GM18520 (cell line): Measurements from ENCODE around the gene FAR1.
"Not testable (repeated sequence)": the region's sequence is repeated elsewhere in the genome, so short reads cannot be mapped to it uniquely, and the experiment has no call there.

ENCODE experiments used
- ATAC-seq: cut with Tn5 transposase; IDR thresholded peaks from one replicate; pipeline ENCODE4 v1.9.1; 2021; ENCODE audit not compliant: unreplicated experiment

FAR1 gene

GRCh38 chr11:13668102-13668956, at the start of gene FAR1:
TSS of gene FAR1 (plus strand) at chr11:13668668. CDS start at chr11:13694766, 26,098 bp downstream.
- ATAC-seq = peak; percentile 83

GRCh38 chr11:13620063-13620462, 48.4 kb upstream of the FAR1 start:
- no peak for ATAC-seq

- ATAC-seq = not testable (repeated sequence)
Observed at GRCh38 chr11:13626818-13627217, 41.6 kb upstream of the FAR1 start.

GRCh38 chr11:13628634-13629033, 39.8 kb upstream of the FAR1 start:
- ATAC-seq = not testable (repeated sequence)

DNA sequence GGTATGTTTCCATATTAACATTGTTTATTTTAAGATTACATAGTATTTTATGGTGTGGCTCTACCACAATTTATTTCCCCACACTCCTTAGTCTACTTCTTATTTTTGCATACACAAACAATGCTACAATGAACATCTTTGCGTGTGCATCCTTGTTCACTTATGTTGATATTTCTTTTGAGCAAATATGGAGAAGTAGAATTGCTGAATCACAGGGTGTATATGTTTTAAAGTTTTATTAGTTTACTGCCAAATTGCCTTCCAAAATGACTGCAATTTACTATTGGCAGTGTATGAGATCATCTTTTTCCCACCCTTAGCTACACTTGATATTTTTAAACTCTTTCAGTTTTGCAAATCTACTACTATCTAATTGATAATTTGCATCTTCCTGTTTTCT, 38.7 kb upstream of the FAR1 start:
- ATAC-seq = no peak

- no peak for ATAC-seq
Observed at GRCh38 chr11:13635290-13635689, 33.2 kb upstream of the FAR1 start.

DNA sequence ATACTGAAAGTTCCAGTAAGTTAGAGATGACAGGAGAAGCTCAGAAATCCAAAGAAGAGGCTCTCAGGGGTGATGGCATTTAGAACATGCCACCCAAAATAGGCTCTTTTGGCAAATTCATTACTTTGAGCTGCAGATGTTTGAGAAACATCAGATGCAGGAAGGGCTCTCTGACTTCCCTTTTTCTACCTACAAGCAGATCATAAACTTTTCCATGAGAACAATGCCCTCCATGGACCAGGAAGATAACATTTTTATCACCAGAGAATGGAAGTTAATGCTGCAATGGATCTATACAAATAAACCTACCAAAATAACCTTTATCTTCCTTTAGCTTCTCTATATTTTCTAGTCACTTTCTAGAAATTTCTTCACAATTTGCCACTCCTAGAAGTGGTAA, 32.7 kb upstream of the FAR1 start:
- no peak for ATAC-seq

DNA sequence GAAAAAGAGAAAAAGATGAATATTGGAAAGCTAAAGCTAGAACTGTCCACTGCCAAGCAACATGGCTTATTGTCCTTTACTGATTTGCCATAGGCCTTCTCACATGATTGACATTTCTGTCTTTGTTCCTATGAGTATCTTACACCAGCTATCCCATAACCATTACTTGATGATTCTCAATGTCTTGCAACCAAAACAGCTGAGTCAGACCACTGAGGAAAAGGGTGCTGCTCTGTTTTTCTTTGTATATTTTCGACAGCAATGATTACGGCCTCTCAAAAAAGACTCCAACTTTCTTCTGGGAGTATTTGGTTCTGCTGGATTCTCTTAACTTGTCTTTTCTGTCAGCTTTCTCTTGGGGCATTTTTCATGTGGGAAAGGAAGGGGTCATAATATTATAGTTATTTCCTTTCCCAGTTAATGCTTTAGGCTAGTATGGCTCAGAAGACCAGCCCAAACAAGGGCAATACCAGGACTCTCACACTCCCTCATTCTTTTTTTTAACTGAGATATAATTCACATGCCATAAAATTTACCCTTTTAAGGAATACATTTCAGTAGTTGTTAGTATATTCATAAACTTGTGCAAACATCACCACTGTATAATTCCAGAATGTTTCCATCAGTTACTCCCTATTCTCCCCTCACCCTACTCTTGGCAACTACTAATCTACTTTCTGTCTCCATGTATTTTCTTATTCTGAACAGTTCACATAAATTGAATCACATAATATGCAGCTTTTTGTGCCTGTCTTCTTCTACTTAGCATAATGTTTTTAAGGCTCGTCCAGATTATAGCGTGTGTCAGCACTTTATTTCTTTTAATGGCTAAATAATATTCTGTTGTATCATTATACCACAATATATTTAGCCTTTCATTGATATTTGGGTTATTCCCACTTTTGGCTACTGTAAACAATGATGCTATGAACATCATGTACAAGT, 31.1 kb upstream of the FAR1 start:
- ATAC-seq = no peak

GRCh38 chr11:13638422-13638821, 30.0 kb upstream of the FAR1 start:
- no peak for ATAC-seq

GRCh38 chr11:13644997-13645687, 23.3 kb upstream of the FAR1 start:
- ATAC-seq = no peak

DNA sequence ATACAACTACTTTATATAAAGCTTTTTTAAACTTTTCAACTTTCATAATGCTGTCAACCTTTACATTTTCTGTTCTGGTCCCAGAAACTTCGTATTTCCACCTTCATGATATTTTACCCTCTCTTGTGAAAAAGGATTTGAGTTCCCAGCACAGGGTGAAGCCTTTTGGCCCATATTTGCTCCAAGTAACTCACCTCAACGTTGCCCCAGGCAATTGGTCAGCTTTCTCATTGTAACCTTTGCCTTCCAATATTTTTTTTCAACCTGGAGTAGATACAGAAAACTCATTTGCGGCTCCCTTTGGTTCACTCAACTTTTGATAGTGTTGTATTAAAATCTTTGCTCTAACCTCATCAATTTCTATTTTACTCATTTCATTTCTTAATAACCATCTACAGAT, 21.1 kb upstream of the FAR1 start:
- ATAC-seq = no peak

GRCh38 chr11:13649619-13650018, 18.8 kb upstream of the FAR1 start:
- no peak for ATAC-seq

DNA sequence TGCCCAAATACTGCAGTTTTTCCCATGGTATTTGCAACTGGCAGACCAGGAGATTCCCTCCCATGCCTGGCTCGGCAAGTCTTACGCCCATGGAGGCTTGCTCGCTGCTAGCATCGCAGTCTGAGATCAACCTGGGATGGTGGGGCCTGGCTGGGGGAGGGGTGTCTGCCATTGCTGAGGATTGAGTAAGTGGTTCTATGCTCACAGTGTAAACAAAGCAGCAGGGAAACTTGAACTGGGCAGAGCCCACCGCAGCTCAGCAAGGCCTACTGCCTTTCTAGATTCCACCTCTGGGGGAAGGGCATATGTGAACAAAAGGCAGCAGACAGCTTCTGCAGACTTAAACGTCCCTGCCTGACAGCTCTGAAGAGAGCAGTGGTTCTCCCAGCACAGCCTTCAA, 17.0 kb upstream of the FAR1 start:
- ATAC-seq = not testable (repeated sequence)

DNA sequence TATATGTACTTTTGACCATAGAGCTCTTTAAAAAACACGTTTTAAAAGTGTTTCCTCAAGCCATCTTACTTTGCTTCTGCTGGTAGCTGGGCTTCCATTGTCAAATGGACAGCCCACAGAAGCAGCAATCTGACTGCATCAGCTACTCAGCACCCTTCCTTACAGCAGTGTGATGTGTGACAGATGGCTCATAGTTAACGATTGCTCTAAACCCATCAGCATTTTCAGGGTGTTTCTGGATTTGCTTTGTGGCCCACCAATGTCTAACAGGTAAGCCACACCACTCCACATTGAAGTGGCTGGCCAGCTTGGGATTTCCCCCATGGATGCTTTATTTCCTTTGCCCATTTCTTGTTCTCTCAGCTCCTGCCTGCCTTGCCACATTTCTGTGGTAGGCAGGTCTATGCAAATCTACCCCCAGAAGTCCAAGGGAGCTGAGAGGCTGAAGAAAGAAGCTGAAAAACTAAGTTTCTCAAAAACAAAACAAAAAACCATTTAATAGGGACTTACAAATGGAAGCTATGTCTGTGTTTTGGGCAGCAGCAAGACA, 7.3 kb upstream of the FAR1 start:
- ATAC-seq = peak; percentile 81

DNA sequence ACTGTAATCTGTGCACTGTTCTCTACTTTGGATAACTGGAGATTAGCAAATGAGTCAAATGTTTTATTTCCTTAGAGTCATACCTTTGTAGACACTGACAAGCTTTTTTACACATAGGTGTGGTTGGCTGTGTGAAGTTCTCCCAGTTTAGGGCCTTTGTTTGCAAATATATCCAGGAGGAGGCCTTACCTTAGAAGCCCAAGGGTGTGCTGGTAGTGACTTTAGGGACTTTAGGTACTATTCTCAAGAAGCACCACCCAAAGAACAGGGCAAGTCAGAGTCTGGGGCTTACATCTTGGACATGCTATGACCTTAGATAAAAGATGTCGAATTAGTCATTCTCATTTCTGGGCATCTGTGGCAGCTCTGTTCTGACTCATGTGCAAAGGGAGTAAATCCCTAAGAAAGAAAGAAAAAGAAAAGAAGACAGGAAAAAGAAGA, 4.8 kb upstream of the FAR1 start:
- ATAC-seq = no peak

GRCh38 chr11:13664351-13664750, 4.1 kb upstream of the FAR1 start:
- no peak for ATAC-seq

DNA sequence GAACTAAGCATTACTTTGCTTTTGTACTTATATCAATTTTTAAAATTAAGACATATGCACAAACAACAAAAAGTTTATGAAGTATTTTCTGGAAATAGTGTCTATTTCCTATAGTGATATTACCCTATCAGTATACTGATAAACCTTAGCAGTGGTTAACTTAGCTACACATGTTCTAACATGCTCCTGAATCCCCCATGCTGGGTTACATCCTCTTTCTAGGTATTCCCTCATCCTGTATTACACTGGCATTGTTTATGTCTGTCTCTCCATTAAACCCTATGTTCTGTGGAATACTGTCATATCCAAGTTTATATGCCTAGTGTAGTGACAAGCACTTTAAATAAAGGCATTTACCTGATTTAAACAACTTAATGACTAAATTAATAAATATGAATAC, 1.8 kb upstream of the FAR1 start:
- ATAC-seq = no peak

DNA sequence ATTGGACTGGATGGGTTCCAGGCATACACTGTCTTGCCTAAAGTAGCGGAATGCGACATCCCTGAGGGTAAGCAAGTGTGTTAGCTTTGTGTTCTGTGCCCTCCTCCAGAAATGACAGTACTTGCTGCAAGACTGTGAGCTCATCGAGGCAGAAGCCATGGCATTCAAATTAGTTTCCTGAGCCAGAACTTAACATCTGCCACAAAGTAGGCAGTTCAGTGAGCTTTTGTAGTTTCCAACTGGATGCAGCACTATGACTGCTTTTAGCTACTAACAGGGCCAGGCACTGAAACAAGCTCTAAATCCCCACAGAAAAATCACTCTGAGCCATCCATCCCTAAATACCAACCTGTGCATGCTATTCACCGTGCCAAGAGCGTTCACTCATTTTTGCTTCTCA, 1.2 kb upstream of the FAR1 start:
- ATAC-seq = no peak

DNA sequence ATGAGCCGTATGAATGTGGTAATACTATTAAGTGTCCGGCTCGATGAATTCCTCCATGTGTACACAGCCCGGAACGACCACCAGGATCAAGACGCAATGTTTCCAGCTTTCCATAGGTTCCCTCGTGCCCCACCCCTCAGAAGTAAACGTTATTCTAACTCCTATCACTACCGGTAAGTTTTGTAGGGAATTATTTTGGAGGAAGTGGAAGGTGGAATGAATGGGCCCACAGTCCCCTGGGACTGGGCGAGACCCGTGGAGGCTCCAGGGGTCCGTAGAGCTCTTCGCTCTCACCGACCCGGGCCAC, 720 bp upstream of the FAR1 start:
- no peak for ATAC-seq

- no peak for ATAC-seq
Observed at GRCh38 chr11:13668957-13669521, 571 bp downstream of the FAR1 start.
